Breast epithelium (tissue), 4 donors: ENCODE data around the gene CCDC138. TPM values are rescaled to one million over a fixed set of nuclear protein-coding genes. Genes with fewer than 3 reads are reported as not detected.

ENCODE experiments used
- DNase-seq, 2 donors: peaks; one replicate each; pipeline ENCODE4 v3.0.0-alpha.2; 2019; ENCODE audit warnings: low spot score in 2 of 2
- H3K27ac ChIP-seq, 2 donors: fragments of 200-600 bp; sonication (generic) in 1 of 2; one replicate each; pipeline ENCODE4 v1.5.1; 2016 to 2019; ENCODE audit warnings: mild to moderate bottlenecking in 1 of 2
- H3K27me3 ChIP-seq, 2 donors: fragments of 200-600 bp; sonication (generic) in 1 of 2; one replicate each; pipeline versions ENCODE4 v1.5.1 to v1.6.0; 2017 to 2019; ENCODE audit warnings: control low read depth in 1 of 2, mild to moderate bottlenecking in 1 of 2
- H3K36me3 ChIP-seq: fragments of 200-600 bp; one replicate; pipeline ENCODE4 v1.5.1; 2019
- H3K4me1 ChIP-seq, 2 donors: fragments of 200-600 bp; sonication (generic); one replicate each; pipeline ENCODE4 v1.5.1; 2016 to 2019; ENCODE audit warnings: control low read depth in 1 of 2
- H3K4me3 ChIP-seq, 3 donors: fragments of 200-600 bp; sonication (generic); 1 replicate in 2 of 3; 2 replicates in 1 of 3; pipeline ENCODE4 v1.5.1; 2016 to 2019; ENCODE audit warnings: mild to moderate bottlenecking in 3 of 3, moderate library complexity in 2 of 3
- H3K9me3 ChIP-seq, 2 donors: fragments of 200-600 bp; sonication (generic) in 1 of 2; one replicate each; pipeline ENCODE4 v1.5.1; 2016 to 2019; ENCODE audit warnings: control low read depth in 1 of 2
- CTCF ChIP-seq, 3 donors: fragments of 450-650 bp; IDR thresholded peaks; one replicate each; pipeline ENCODE4 v1.5.1; 2016 to 2017; ENCODE audit warnings: antibody characterized with exemption in 3 of 3, mild to moderate bottlenecking in 3 of 3, moderate library complexity in 3 of 3
- POLR2A ChIP-seq: fragments of 450-650 bp; IDR thresholded peaks from one replicate; pipeline ENCODE4 v1.6.1; 2016; ENCODE audit warnings: antibody characterized with exemption, mild to moderate bottlenecking, moderate library complexity
- POLR2AphosphoS5 ChIP-seq, 3 donors: sonication (generic); formaldehyde crosslinking; IDR thresholded peaks; one replicate each; pipeline ENCODE4 v1.6.1; 2017; ENCODE audit warnings: antibody characterized with exemption in 3 of 3
- intact Hi-C: fragments of 100-400 bp; cut with DNase I; formaldehyde crosslinking; loops from one replicate; pipeline ENCODE4 v1.15.1; 2023; ENCODE audit warnings: low total_unique reads
- total RNA-seq, 3 donors: library from RNA; depleted of rRNA; stranded (reverse); fragments of >200 nt; gene quantifications; one replicate each; pipeline ENCODE4 v1.1.0, GENCODE V29; 2016

The CCDC138 gene
- total RNA-seq, 3 donors from 2014 or later, result 2.1 to 13.5 (median 5.2) TPM

DNA sequence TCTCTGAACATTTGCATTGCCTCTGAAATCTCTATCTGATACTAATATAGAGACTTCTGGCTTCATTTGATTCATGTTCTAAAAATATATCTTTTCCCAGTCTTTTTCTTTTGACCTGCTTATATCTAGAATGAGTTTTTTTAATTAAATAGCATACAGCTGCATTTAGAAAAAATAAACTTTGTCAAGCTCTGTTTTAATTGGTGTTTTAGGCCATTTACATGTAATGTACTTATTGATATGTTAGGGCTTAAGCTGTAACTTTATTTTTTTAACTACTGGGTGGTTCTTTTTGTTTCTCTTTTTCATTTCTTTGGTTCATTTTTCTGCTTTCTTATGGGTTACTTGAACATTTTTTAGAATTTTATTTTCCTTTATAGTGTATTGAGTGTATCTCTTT is 54.9 kb downstream of the CCDC138 start:
- Histone ChIP-seq H3K36me3 (no peaks in the 10 kb centered on the region), H3K4me1 (no peaks in the 10 kb centered on the region), H3K9me3 (peaks cover 0 to 5% of the 10 kb centered on the region in 2 donors), H3K27ac (no peak overlapping the region), H3K27me3 (no peaks in the 10 kb centered on the region), H3K4me3 (no peak overlapping the region)
- intact Hi-C loops, result no loop called here
- TF ChIP-seq POLR2A (no peak), POLR2AphosphoS5 (IDR thresholded peaks at IDR 0.05) (no peak), CTCF (IDR thresholded peaks at IDR 0.05) (no peak)
- DNase-seq, result no peak

GRCh38 chr2:108845923-108846322 is 59.4 kb downstream of the CCDC138 start:
- Histone ChIP-seq H3K4me3 (no peak overlapping the region), H3K9me3 (peaks cover 0 to 4% of the 10 kb centered on the region in 2 donors), H3K27me3 (no peaks in the 10 kb centered on the region), H3K4me1 (no peaks in the 10 kb centered on the region), H3K36me3 (no peaks in the 10 kb centered on the region), H3K27ac (no peak overlapping the region)
- DNase-seq, result no peak
- no peak for TF ChIP-seq CTCF (IDR thresholded peaks at IDR 0.05)
- TF ChIP-seq POLR2AphosphoS5 (IDR thresholded peaks at IDR 0.05), result no peak
- TF ChIP-seq POLR2A, result no peak
- intact Hi-C loops, result no loop called here

- Histone ChIP-seq H3K4me3 (no peak overlapping the region), H3K4me1 (no peaks in the 10 kb centered on the region), H3K9me3 (no peaks in the 10 kb centered on the region), H3K36me3 (no peaks in the 10 kb centered on the region), H3K27ac (no peak overlapping the region), H3K27me3 (no peaks in the 10 kb centered on the region)
- TF ChIP-seq POLR2AphosphoS5 (IDR thresholded peaks at IDR 0.05), result no peak
- TF ChIP-seq POLR2A, result no peak
- TF ChIP-seq CTCF (IDR thresholded peaks at IDR 0.05), result no peak
- DNase-seq, result no peak
- intact Hi-C loops, result no loop called here
Observed at GRCh38 chr2:108847000-108847399, 60.4 kb downstream of the CCDC138 start.

DNA sequence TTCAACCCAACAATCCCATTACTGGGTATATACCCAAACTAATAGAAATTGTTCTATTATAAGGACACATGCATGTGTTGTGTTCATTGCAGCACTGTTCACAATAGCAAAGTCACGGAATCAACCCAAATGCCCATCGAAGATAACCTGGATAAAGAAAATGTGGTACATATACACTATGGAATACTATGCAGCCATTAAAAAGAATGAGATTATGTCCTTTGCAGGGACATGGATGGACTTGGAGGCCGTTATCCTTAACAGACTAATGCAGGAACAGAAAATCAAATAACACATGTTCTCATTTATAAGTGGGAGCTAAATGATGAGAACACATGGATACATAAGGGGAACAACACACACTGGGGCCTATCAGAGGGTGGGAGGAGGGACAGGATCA is 65.8 kb downstream of the CCDC138 start:
- intact Hi-C loops, result loop anchor here (5.0 kb wide), 1 partner anchor 175 kb away; no protein-coding TSS in a partner anchor
- no peak overlapping the region for H3K27ac ChIP-seq
- H3K4me3 ChIP-seq, result no peak overlapping the region
- no peak for DNase-seq
- H3K9me3 ChIP-seq, result no peaks in the 10 kb centered on the region
- H3K27me3 ChIP-seq, result no peaks in the 10 kb centered on the region
- no peaks in the 10 kb centered on the region for H3K36me3 ChIP-seq
- no peaks in the 10 kb centered on the region for H3K4me1 ChIP-seq
- TF ChIP-seq CTCF (IDR thresholded peaks at IDR 0.05) (no peak), POLR2A (no peak), POLR2AphosphoS5 (IDR thresholded peaks at IDR 0.05) (no peak)

DNA sequence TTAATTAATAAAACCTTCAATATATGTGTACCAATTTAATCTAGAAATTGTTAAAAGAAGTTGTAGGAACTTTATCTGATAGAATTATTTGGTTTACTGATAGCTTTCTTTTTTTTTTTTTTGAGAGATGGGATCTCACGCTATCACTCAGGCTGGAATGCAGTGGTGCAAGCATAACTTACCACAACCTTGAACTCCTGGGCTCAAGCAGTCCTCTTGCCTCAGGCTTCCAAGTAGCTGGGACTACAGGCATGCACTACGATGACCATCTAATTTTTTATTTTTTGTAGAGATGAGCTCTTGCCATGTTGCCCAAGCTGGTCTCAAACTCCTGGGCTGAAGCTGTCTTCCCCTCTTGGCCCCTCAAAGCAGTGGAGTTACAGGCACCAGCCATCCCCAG is 66.8 kb downstream of the CCDC138 start:
- Histone ChIP-seq H3K27me3 (no peaks in the 10 kb centered on the region), H3K36me3 (no peaks in the 10 kb centered on the region), H3K4me1 (no peaks in the 10 kb centered on the region), H3K27ac (no peak overlapping the region), H3K9me3 (no peaks in the 10 kb centered on the region), H3K4me3 (no peak overlapping the region)
- no peak for TF ChIP-seq POLR2A
- no peak for TF ChIP-seq POLR2AphosphoS5 (IDR thresholded peaks at IDR 0.05)
- TF ChIP-seq CTCF (IDR thresholded peaks at IDR 0.05), result no peak
- no peak for DNase-seq
- intact Hi-C loops, result loop anchor here (5.0 kb wide), 1 partner anchor 174 kb away; no protein-coding TSS in a partner anchor
